ENCODE measurements around the gene ARSA.

Gene ARSA

DNA sequence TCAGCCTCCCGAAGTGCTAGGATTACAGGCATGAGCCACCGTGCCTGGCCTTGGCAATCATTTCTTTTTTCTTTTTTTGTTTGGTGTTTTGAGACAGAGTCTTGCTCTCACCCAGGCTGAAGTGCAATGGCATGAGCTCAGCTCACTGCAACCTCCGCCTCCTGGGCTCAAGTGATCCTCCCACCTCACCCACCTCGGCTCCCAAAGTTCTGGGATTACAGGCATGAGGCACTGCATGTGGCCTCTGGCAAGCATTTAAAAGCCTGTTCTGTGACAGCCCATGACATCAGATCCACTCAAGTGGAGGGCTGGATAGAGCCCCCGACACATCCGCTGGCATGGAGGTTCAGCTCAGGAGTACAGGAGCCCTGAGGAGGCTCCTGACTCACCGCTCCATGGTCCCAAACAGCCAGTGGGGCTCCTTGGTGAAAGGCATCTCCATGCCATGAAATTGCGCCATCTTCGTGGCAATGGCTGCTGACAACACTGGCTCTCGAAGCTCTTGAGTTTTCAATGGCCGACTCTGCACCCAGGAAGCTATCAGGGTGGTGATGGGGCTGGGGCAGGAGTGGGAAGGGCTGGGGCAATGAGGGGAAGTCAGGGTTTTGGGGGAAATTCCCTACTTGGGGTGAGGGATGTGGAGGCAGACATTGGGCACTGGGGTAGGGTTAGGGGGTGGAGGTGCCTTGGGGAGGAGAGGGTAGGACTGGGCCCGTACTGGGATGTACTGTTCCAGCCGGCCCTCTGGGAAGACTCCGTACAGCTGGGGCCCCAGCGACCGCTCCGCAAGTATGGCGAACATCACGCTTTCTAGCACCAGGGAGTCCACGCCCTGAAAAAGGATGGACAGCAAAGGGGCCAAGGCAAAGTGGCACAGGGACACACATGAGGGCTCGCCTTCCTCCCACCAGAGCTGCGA, 46.7 kb downstream of the ARSA start:
- DNase-seq (ENCODE audit: low read depth, low spot score) = no peak

GRCh38 chr22:50579752-50580151, 48.2 kb downstream of the ARSA start:
- DNase-seq (ENCODE audit: low read depth, low spot score) = no peak

DNA sequence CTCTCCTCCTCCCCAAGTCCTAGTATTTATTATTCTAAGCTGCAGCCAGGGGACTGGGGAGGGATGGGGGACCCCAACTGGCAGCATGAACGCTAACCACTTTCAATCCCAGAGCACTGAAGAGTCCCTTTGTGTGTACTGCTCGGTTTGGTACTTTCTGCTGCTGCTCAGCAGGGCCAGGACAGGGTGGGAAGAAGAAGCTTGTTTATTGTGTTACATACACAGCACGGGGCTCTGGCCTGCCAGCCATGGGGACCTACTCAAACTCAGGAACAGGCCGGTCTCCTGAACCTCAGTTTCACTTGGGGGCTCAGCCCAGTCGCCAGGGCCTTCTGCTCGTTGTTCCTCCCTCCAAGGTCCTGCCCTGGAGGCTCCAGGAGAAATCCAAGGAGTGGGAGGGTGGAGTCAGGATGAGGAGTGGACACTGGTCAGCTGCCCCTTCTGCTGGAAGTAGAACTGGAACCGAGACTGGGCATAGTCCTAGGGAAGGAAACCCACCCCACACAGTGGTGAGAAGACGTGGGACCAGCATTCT, 49.1 kb downstream of the ARSA start:
- no peak for DNase-seq (ENCODE audit: low read depth, low spot score)

DNA sequence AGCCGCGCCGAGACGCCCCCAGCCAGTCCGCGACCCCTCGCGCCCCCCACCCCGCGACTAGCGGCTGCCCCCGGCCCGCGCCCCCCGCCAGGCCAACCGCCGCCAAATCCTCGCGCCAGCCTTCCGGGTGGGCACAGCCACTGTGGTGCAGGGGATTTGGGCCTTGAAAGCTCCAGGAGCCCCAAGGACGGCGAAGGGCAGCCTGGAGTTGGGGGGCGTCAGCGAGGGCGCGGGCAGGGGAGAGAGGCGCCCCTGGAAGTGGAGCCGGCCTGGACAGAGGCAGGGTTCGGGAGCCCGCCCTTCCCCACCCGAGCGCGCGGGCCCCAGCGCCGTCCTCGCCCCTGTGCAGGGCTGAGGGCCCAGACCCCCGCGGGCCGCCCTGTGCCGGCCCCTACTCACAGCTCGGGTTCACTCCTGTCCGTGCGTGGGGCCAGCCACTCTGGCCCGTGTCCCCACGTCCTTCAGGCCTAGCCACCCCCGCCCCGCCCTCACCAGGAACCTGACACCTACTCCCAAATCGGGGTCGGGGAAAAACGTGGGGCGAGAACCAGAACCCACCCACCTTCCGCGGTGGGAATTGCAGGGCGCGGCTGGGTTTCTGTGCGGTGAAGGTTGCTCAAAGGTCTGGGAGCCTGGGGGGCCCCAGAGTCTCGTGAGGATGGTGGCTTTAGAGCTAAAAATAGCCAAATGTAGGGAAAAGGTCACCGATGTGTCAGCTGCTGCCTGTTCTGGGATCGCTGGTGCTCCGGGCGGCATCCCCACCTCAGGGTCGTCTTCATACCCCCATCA, 49.8 kb downstream of the ARSA start, which contains the start of gene CPT1B:
Gene CPT1B, minus strand, starts transcription at position 441 of the 789 bp plus-strand sequence. CDS start 512 bp downstream, outside the sequence.
- no peak for DNase-seq (ENCODE audit: low read depth, low spot score)

GRCh38 chr22:50577697-50577986, 50.3 kb downstream of the ARSA start:
- no peak for DNase-seq (ENCODE audit: low read depth, low spot score)

- no peak for DNase-seq (ENCODE audit: low read depth, low spot score)
Observed at GRCh38 chr22:50576806-50577696, 50.9 kb downstream of the ARSA start.

DNA sequence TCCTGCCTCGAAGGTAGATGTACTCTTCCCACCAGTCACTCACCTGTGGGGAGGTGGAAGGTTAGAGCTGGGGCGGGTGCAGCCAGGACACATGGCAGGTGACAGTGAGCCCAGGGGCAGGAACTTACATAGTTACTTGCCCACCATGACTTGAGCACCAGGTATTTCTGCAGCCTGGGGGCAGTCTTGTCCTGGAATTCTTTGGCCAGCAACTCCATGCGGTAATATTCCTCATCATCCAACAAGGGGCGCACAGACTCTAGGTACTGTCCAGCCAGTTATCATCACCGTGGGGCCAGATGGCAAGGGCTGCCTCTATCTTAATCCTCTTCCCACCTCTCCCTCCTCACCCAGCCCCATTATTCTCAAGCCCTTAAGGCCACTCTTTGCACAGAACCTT, 51.9 kb downstream of the ARSA start:
- no peak for DNase-seq (ENCODE audit: low read depth, low spot score)

- no peak for DNase-seq (ENCODE audit: low read depth, low spot score)
Observed at GRCh38 chr22:50575426-50575941, 52.5 kb downstream of the ARSA start.
